ENCODE results near the gene NRXN3.

GRCh38 chr14:78885884-78886283, 715.7 kb downstream of the NRXN3 start:
- no peak for TF ChIP-seq POLR2A (IDR thresholded peaks at IDR 0.05)
- TF ChIP-seq, protein P1, sequence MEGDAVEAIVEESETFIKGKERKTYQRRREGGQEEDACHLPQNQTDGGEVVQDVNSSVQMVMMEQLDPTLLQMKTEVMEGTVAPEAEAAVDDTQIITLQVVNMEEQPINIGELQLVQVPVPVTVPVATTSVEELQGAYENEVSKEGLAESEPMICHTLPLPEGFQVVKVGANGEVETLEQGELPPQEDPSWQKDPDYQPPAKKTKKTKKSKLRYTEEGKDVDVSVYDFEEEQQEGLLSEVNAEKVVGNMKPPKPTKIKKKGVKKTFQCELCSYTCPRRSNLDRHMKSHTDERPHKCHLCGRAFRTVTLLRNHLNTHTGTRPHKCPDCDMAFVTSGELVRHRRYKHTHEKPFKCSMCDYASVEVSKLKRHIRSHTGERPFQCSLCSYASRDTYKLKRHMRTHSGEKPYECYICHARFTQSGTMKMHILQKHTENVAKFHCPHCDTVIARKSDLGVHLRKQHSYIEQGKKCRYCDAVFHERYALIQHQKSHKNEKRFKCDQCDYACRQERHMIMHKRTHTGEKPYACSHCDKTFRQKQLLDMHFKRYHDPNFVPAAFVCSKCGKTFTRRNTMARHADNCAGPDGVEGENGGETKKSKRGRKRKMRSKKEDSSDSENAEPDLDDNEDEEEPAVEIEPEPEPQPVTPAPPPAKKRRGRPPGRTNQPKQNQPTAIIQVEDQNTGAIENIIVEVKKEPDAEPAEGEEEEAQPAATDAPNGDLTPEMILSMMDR (IDR thresholded peaks at IDR 0.05 in 4 of 5, conservative IDR thresholded peaks at IDR 0.05 in 1 of 5), result no peak
